Keratinocyte (primary cell): ENCODE results near the gene SLC23A2.

Experiments
- EZH2 ChIP-seq: IDR thresholded peaks from one replicate; pipeline ENCODE4 v1.6.1; 2012; ENCODE audit warnings: inconsistent platforms, mild to moderate bottlenecking, low read length, moderate library complexity
- TF ChIP-seq, protein P1 (sequence below), 3 experiments: IDR thresholded peaks in 1 of 3; conservative IDR thresholded peaks in 1 of 3; optimal IDR thresholded peaks in 1 of 3; 2 replicates in 2 of 3; 3 replicates in 1 of 3; pipeline versions ENCODE3 to v1.5.1; 2011; ENCODE audit warnings: low read length in 3 of 3, mild to moderate bottlenecking in 3 of 3, moderate library complexity in 2 of 3, control low read depth in 1 of 3, inconsistent platforms in 1 of 3; ENCODE audit not compliant: insufficient read depth in 2 of 3; ENCODE audit errors: extremely low read depth in 1 of 3

GRCh38 chr20:4876301-4876700 is 125.0 kb downstream of the SLC23A2 start:
- TF ChIP-seq, protein P1, sequence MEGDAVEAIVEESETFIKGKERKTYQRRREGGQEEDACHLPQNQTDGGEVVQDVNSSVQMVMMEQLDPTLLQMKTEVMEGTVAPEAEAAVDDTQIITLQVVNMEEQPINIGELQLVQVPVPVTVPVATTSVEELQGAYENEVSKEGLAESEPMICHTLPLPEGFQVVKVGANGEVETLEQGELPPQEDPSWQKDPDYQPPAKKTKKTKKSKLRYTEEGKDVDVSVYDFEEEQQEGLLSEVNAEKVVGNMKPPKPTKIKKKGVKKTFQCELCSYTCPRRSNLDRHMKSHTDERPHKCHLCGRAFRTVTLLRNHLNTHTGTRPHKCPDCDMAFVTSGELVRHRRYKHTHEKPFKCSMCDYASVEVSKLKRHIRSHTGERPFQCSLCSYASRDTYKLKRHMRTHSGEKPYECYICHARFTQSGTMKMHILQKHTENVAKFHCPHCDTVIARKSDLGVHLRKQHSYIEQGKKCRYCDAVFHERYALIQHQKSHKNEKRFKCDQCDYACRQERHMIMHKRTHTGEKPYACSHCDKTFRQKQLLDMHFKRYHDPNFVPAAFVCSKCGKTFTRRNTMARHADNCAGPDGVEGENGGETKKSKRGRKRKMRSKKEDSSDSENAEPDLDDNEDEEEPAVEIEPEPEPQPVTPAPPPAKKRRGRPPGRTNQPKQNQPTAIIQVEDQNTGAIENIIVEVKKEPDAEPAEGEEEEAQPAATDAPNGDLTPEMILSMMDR (optimal IDR thresholded peaks at IDR 0.05 in 1 of 3, IDR thresholded peaks at IDR 0.05 in 1 of 3, conservative IDR thresholded peaks at IDR 0.05 in 1 of 3; ENCODE audit: extremely low read depth in 1 of 3, insufficient read depth in 2 of 3, low read length in 3 of 3): no peak
- no peak for TF ChIP-seq EZH2
